ENCODE results near the gene C8A.

The C8A gene

DNA sequence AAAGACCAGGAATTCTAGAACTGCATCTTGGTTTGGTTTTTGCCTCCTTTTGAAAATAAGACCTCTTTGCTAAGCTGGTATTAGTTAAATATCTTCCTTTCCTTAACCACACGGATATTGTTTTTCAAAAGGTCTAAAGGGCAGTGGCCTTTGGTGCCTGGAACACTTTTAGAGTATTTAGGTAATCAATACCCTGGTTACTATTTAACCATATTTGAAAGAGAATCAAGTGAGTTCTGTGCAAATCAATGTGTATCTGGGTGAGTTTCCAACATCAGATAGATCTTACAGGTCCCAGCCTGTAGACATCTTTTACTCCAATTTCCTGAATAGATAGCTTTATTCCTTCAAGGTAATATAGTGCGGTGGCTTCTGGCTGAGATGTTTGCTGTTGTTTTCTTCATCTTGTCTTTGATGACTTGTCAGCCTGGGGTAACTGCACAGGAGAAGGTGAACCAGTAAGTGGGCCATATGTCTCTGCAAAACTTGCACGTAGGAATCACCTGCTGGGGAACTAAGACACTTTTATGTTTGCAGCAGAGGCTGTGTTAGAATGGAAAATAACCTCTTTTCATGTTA, at the start of gene C8A:
Gene C8A, plus strand, starts transcription at position 277 of the 579 bp plus-strand sequence. Its CDS starts 105 bp downstream, at position 382.
- DNase-seq, result no peak

DNA sequence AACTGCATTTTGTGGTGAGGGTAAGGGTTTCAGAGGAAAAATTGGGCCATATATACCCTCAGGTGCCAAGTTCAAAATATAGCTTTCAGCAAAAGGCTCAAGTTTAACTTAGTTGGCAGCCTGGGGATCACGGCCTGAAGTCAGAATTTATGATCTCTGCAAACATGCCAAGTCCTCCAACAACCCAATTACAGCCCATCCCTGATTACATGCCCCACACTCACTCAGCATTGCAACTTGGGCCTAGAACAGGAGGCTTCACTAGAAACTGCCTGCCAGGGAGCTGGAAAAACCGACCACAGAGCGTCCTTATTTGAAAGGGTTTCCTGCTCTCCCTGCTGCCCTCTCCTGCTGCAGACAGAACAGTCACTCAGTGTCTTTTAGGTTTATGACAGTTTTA, 47.8 kb upstream of the C8A start:
- no peak for DNase-seq

DNA sequence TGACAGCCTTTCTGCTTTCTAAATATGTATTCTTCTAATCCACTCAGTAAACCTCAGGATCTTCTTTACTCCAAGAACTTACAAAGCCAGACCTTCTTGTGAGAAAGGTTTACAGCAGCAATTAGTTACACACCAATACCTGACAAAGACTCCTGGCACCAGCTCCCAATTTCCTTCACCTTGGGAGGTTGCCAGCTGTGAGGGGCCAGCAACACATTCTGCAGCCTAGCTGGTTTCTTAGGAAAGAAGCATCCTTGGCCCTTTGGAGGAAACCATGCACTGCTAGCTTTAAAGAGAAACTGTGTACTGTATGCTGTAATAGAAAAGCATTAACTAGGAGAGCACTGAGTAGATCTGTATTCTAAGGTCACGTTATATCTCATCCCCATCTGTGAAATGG, 46.2 kb upstream of the C8A start:
- peak in 39 of 56 donors; percentile 1 to 77 (median 22) for DNase-seq

DNA sequence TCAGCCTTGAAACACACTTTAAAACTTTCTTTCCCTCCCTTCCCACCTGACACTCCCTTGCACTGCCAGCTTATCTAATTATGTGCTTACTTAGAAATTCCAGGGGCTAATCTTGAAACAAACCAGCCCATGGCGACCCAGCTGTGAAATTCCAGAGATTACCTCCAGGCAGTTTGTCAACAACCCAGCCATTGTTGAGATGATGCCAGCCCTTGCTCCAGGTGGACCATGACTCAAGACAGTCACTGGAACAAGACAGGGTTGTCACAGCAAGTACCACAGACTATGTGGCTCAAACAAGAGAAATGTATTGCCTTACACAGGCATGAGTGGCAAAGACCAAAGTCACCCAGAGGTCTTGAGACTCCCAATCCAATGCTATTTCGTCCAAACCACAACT, 43.3 kb upstream of the C8A start:
- DNase-seq, result no peak

DNA sequence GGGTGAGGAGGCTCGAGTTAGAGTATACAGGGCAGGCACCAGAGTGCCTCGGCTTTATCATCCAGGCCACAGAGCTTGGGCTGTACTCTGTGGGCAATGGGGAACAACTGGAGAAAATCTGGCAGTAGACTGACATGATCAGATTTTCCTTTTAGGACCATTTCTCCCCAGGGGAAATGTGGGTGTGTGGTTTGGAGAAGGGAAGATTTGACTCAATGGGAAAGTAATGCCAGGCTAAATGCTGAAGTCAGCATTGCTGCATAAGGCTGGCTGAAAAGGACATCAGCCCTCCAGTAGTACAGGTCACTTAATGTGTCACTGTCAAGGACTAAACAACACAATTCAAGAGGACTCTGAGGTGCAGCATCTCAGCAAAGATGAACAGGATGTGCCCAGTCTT, 40.4 kb upstream of the C8A start:
- DNase-seq, result no peak

DNA sequence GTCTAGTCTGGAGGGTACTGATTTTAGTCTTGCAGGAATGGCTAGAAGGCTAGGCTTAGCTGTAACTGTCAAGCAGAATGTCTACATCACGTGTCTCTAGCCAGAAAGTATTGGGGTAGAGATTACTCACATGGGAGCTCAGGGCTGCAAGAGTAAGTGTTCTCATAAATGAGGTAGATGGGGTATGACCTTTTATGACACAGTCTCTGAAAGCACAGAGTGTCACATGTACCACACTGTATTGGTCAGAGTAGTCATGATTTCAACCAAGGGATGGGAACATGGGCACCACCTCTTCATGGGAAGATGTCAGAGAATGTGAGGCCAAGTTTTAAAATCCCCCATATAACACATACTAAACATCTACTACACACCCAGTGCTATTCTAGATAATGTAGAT, 38.3 kb upstream of the C8A start:
- DNase-seq, result no peak

DNA sequence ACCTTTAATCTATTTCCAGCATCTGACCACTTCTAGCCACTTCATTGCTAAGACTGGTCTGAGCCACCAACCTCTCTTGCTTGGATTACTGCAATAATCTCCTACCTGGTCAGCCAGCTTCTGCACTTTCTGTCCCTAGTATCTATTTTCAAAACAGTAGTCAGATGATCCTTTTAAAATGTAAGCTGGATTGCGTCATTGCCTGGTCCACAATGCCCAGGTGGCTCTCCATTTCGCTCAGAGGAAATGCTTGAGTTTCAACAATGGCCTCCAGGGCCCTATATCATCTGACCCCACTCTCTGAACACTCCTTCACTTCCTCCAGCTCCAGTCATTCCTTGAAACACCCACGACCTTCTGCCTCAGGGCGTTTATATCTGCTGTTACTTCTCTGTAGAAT, 37.7 kb upstream of the C8A start:
- no peak for DNase-seq

DNA sequence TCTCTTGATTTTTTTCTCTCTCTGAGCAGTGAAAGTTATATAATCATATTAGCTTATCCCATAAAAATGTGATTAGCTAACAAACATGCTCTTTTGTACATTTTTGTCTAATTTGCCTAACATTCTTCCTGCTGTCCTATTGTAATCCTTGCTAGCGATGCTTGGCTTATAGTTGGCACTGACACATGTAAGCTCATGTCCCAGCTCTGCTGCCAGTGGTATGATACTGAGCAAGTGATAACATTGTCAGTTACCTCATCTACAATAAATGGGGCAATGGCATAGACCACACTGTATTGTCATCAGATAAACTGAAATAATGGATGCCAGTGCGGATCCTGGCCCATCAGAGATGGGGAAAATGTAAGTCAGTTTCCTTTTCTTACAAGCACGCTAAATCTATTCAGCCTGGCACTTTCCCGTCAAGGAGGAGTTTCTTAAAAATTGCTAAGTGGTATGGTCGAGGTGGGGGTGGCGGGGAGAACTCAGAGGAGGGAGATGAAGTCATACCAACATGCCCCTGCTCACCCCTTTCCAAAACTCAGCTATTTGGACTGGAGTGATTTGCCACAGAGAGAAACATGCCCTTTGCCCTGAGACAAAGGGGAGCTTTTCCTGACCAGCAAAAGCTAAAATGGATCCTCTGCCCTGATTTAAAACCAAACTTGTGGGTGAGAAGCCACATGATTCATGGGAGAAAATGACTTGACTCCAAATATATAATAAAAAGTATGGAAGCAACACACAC, 36.7 kb upstream of the C8A start:
- DNase-seq, result no peak

DNA sequence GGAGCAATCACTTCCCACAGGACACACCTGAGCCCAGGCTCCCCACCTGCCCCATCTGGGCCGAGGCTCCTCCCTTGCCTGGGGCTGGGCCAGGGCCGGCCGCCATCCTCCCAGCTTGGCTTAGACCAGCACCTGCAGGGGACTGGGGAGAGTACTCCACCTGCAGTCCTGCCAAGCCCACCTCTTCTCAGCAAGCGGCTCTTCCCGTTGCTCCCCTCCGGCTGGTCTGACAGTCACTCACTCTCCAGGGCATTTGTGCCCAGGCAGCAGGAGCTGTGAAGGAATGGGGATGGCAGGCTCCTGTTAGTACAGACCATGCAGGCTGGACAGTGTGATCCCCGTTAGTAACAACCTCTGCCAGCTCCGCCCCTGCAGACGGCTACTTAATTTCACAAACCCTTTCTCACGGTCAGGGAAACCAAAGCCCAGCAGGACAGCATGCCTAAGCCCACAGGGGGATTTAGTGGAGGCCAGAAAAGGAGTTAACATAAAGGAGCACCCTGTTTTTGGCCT, 35.2 kb upstream of the C8A start, which contains the start of gene FYB2:
Gene FYB2, minus strand, starts transcription at position 18 of the 513 bp plus-strand sequence. CDS start 114 bp downstream, outside the sequence.
- DNase-seq, result no peak

DNA sequence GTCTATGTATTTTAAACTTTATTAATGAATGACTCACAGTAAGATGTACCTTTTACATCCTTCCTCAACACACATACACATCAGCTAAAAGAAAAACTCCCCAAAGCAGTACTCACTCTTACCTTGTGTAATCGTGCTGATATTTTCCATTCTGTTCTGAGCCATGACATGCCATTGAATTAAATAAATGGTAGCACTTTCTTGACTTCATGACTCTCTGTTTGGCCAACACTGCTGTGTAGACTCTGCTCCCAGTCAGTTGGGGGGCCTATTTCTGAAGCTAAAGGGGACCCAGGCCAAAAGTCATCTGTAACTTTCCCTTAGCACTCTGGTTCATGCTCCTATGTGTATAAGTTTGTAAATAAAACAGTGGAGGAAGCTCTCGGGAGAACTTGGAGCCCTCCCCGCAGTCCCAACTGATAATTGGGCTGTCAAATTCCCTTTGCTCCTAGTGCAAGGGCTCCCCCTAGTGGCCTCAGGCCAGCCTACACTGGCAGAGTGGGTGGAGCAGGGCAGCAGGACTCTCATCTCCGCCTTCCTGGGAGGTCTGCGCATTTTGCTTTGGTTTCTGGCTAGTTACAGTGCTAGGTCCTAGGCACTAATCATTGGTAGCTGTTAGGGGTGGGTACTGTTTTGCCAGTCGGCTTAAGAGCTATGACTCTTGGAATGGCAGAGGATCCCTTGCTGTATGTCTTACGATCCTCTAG, 33.7 kb upstream of the C8A start:
- DNase-seq, result peak in 45 of 56 donors; percentile 3 to 85 (median 37)

DNA sequence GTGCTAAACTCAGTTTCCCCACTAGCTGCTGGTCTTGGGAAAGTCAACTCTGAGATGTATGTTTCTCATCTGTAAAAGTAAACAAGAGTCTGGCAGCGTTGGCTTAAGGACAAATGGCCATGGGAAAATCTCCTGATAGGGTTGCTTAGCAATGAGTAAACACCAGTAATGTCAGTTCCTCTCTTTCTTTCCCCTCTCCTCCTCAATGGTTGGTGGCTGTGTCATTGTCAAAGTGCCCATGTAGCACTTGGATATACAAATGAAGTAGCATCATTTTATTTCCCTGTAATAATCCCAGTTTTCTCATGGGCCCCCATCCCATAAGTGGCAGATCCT, 33.2 kb upstream of the C8A start:
- DNase-seq, result no peak

DNA sequence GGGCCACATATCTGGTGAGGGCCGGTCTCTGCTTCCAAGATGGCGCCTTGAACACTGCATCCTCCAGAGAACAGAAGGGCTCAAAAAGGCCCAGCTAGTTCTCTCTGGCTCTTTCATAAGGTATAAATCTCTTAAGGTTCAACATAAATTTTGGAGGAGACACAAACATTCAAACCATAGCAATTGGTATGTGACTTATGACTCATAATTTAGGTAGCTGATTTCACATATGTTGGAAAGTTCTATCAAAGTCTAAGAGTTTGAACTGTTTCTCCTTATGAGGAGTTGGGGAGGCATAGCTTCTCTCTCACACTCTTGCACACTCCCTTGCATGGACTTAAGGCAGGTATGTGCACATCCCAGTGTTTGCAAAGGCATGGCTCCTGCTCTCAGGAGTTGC, 30.3 kb upstream of the C8A start:
- no peak for DNase-seq

DNA sequence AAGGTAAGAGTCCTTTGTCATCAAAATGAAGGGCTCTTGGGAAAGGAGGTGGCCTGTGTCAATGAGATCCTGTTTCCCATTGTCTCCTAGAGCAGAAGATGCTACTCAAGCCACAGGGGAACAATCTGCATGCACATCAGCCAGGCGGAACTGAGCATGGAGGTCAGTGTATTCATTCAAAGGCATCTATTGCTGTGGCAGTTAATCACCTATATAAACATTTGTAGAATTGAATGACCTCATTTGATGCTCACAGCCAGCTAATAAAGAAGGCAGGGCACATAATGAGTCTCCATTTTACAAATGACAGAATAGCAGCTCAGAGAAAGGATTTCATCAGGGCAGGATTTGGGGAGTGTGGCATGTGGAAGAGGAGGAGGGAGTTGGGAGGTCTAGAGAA, 29.7 kb upstream of the C8A start:
- DNase-seq, result no peak

DNA sequence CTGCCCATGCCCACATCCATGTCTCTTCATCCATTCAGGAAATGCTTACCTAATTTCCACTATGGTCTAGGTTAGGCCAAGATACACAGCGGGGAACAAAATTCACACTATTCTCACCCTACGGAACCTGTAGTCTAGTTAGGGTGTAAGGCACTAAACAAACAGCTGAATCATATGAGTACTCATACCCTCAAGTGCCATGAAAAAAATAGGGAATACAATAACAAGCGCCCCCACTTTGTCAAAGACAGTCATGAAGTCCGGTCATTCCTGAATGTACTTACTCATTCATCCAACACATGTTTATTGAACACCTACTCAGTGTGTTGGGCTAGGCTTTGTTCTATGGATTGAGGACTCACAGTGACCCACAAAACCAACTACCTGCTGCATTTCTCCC, 29.2 kb upstream of the C8A start:
- no peak for DNase-seq

DNA sequence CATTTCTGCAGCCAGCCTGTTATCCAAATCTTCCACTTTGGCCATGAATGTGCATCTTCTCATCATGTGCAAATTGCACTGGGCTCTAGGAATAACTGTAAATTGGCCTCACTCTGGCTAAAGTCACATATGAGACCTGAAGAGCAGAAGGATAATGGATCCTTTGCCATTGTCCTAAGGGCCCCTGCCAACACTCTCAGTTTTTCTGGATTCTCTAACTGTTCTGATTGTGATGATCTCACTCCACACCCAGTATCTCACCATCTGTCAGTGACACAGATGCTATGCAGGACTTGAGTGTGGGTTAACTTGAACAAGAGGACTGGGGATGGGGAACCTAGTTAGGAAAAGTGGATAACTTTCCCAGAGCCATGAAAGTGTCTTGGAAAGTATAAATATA, 26.9 kb upstream of the C8A start:
- DNase-seq, result no peak

DNA sequence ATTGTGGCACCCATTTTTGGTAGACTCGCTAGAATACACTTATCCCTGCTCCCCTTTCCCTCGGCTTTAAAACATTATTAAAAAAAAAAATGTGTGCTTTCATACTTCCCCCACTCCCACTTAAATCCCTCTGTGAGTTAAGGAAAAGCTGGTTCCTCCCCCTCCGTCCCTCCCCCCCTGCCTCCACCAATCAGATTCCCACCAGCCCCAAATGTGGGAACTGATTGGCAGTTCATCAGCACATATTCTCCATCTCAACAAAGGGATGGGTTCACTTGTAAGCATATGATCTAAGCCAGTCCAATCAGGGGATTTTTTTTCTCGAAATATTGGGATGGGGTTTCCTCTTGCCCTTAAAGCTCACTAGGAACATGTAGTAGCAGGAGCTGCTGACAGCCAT, 24.5 kb upstream of the C8A start:
- DNase-seq, result no peak

DNA sequence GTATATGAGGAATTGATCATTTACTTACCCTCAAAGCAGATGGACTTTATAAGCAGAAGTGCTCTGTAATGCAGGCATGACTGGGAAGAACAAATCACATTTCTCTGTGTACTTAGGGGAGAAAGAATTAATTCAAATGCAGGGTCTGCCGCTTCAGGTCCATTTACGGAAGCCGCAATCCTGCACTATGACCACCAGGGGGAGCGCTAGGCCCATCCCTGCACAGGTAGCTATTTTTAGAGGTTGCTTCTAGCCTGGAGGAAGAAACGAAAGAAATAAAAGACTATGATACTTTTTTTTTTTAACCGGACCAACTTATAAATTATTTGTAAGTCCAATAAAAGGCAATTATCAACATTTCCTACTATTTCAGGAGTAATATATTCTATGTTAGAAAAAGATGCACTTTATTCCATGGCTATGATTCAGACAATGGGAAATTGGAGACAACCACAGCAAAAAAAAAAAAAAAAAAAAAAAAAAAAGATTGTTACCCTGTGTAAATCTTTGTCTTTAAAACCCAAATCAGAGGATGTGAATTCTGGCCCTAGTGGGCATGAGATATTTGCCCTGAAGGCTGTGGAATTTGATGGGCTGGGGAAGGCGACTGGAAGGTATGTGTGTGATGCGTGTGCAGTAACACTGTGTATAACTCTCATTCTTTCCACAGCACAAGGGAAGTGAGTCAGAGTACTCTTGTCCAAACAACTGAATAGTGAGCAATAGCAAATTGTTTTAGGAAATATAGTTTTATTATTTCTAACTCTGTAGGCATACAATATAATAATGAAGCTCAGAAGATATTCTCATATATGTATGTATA, 22.5 kb upstream of the C8A start:
- DNase-seq, result peak in 45 of 56 donors; percentile 2 to 73 (median 27)

DNA sequence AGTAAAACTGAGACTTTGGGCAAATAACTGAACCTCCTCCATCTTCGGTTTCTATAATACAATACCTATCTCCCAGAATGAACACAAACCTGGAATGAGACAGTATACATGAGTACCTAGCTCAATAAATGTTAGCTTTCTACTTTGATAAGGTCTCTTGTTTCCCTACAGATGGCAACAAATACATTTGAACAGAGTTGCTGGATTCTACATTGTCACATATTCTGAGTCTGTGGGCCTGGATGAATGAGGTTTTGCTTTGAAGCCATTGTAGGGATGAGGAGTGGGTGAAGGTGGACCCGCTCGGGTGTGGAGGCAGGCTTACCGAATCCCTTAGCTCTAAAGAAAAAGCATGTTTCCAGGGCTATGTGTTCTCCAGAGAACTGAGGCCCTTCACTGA, 21.5 kb upstream of the C8A start:
- no peak for DNase-seq

DNA sequence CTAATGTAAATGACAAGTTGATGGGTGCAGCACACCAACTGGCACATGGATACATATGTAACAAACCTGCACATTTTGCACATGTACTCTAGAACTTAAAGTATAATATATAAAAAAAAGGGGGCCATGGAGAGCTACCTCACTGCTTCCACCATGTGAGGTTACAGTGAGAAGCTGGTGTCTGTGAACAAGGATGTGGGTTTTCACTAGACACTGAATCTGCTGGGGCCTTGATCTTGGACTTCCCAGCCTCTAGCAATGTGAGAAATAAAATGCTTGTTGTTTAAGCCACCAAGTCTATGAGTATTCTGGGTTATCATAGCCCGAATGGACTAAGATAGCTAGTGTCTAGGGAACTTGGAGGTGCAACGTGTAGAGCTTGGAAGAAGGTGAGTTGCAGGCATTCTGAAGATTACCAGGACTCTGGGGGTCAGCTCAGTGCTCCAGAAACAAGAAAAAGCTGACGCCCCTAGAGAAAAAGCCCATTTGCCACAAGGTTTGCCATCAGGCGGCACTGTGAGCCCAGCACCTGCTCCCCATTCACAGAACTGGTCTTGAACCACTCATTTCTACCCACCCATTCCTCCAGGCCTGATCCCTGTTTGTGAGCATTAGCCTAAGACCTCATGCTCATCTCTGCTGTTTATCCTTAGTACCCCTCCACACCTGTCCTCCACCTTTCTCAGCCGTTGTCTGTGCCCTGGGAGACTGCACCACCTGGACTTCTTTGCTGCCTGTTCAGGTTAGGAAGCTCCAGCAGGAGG, 20.3 kb upstream of the C8A start:
- no peak for DNase-seq

DNA sequence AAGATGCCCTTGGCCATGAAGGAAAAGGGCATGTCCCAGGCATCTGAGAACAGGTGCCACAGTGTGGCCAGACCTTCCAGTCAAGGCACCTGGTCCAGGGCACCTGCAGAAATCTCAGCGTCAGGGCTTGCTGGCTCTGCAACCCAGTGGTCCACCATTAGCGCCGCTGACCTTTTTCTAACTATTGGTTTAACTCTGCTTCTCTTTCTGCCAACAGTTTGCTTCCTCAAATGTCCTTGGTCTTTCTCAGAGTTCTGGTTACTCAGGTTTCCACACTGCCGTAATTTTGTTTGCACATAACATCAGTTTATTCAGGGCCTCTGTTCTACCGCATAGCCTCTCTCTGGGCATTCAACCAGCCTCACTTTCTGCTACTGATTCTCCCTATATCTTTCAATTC, 18.9 kb upstream of the C8A start:
- DNase-seq, result no peak

DNA sequence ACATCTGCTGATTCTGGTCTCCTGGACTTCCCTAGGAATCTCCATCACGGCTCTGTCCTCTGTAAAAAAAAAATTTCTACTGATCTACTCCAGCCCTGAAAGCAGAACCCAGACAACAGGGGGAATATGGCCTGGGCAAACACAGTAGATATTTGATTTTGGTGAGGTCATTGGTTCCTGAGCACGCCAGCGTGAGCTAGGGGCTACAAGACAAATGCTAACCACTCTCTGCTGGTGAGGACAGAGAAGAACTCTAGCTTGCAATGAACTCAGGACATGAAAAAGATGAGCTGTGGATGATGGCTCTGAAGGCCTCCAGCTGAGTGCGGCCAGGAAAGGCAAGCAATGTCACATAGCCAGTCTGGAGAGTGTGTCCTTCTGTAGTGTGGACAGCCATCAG, 18.2 kb upstream of the C8A start:
- no peak for DNase-seq
